GM21360 (cell line): Measurements from ENCODE around the gene SLC27A5.
"Not testable (repeated sequence)": the region's sequence is repeated elsewhere in the genome, so short reads cannot be mapped to it uniquely, and the experiment has no call there.

Experiments used
- ATAC-seq: cut with Tn5 transposase; IDR thresholded peaks from one replicate; pipeline ENCODE4 v1.9.1; 2021; ENCODE audit warnings: mild to moderate bottlenecking, moderate library complexity; ENCODE audit not compliant: unreplicated experiment

The SLC27A5 gene

DNA sequence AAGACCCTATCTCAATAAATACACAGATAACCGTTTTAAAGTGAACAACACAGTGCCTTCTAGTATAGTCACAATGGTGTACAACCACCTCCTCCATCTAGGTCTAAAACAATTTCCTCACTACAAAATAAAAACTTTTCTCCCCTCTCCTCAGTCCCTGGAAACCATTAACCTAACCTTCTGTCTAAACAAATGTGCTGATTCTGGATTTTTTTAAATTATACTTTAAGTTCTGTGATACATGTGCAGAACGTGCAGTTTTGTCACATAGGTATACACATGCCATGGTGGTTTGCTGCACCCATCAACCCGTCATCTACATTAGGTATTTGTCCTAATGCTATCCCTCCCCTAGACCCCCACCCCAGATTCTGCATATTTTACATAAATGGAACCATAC lies 17.6 kb upstream of the SLC27A5 start:
- no peak for ATAC-seq

DNA sequence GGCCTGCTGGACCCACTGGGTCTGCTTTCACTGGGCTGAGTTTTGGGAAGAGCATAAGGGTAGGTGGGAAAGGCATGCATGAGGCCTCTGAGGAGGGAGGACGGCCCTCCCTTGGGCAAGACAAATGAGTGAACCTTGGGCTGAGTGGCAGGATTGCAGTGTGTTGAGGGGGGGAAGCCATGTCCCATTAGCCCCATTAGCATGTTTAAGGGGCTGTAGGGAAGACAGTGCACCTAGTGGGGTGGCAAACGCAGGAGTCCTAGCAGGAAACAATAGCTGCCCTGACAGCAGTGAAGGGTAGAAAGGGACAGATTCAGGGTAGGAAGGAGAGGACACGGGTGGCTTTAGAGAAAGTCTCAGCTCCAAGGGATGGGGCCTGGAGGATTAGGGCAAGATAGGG lies 10.9 kb upstream of the SLC27A5 start:
- ATAC-seq, result no peak

DNA sequence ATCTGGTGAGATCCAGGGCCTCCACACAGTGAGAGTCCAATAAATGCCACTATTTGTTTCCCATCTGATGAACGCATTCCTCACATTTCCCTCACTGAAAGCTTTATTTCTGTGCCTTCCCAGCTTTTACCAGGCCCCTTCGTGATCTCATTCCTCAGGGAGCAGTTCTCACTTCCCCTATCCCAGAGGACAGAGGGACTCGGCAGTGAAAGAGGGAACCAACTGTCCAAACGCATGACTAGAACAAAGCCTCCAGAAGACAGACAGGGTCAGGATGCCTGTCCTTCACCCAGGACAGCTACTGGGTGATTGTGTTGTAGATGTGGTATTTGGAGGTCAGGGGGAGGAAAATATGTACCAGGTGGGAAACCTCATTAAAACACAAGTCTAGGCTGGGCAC lies 9.9 kb upstream of the SLC27A5 start:
- no peak for ATAC-seq

DNA sequence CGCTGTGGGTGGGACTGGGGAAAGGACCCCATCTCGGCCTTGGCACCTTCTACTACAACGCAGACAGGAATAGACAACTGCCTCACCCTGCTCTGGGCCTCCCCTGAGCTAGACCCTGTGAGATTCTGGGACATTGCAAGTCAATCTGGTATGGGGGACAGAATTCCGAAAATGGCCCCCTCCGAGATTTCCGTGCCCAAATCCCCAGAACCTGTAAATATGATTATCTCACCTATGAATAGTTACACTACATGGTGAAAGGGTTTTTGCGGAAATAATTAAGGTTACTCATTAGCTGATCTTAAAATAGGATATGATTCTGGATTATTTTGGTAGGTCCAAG lies 8.4 kb upstream of the SLC27A5 start:
- no peak for ATAC-seq

DNA sequence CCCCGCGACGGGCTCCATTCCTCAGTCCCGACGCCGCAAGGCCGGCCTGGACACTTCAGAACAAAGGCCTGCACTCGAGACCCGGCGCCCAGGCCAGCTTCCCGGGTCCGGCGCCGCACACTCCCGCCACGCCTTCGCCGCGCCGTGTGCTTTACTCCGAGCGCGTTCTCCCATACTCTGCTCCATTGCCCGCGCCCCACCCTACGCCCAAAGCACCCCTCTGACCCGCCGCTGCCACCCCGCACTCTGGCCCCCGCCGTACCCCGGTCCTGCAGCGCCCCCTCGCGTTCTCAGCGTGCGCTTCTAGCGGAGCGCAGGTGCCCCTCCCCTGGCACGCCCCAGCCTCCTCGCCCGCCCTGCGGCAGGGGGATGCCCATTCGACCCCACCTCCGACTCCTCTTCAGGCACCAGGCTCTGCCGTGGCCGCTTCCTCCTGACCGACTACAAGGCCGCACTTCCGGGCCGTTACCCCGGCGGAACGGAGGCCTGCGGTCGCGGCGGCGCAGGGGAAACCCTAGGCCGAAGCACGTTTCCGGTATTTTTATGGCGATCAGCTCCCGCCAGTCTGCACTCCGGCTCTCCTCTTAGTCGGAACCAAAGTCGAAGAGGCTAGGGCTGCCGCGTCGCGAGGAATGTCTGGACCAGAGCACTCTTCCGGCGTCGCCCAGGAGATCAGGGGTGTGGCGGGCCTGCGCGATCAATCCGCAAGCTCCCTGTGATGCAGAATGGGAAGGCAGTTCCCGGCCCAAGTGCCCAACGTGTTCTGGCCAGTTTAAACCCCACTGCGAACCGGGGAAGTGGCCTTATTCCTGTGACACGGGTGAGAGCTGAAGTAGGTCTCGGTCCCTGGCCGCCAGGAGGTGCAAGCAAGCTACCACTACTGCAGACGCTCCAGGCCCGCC lies 7.8 kb upstream of the SLC27A5 start, which contains the start of gene ZBTB45:
Gene ZBTB45, minus strand, starts transcription at position 456 of the 902 bp plus-strand sequence. CDS start 2,137 bp downstream, outside the sequence.
- ATAC-seq, result peak; percentile 62

DNA sequence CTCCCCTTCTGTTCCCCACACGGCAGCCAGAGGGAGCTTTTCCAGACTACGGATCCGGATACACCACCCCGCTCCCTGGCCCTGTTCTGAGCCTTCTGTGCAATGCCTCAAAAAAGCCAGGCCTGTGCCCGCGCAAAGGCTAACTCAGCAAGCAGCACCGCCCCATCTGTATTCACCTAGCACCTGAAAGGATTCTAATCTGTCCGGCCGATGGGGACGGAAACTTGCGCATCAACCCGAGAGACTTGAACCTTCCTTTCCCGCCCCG lies 7.2 kb upstream of the SLC27A5 start:
- ATAC-seq, result peak; percentile 4

DNA sequence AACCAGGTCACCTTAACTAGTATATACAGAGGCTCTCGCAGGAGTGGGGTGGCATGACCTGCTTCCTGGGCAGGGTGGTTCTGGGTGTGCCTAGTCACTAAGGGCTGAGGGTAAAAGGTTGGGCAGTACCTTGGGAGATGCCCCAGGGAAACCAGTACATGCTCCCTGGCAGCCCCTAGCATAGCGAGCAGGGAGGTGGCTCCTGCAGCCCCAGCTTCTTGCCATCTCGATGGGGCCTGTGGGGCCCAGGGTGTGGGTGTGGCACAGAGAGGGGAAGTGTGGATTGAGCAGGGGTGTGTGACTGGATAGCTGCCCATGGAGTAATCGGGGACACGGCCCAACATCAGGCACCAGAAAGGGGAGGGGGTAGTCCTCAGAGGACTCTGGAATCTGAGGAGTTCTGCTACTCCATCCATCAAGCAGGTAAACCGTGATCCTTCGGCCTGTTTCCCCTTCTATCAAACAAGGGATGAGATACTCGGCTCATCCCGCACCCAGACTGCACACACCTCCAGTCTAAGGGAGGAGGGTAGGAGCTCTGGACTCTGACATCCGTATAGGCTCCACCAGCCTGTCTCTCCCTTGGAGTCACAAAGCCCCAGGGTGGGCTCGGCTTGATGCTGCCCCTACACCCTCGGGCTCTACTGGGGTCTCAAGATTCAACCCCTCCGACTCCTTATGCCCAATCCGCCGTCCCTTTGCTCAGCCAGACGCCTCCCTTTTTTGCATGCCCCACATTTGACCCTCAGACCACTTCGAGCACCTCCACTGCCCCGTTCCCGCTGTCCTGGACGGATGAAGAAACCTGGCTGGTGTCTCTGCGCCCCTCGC lies 6.7 kb upstream of the SLC27A5 start:
- ATAC-seq, result no peak

DNA sequence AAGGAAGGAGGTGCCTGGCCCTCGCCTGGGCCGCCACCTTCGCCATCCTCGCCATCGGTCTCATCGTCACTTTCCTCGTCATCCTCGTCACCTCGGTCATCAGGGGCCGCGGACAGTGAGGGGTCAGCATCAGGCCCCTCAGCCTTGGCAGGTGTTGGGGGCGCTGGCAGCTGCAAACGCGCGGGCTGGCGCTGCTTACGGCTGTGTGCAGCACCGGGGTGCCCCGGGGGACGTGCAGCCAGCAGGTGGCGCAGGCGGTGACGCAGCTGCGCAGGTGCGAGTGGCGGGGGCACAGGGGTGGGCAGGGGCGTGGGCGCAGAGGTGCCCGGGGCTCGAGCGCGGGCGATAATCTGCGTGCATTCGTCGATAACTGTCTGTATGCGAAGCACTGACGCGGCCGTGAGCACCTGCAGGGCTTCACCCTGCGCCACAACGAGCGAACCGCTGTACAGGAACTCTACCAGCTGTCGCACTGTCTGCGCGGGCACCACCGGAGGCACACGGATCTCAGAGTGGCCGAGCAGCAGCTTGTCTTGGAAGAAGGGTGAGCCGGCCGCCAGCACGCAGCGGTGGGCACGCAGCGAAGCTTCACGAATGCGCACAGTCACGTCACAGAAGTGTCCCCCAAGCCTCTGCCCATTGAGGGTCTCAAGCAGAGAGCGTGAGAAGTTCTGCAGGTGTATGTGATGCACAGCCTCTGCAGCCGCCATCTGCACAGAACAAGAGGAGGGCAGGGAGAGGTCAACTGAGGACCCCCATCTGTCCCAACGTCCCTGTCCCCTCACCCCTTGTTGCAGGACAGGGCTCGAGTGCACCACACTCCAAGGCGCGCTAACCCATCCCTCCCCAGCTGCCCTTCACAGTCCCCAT lies 5.4 kb upstream of the SLC27A5 start:
- ATAC-seq, result no peak

DNA sequence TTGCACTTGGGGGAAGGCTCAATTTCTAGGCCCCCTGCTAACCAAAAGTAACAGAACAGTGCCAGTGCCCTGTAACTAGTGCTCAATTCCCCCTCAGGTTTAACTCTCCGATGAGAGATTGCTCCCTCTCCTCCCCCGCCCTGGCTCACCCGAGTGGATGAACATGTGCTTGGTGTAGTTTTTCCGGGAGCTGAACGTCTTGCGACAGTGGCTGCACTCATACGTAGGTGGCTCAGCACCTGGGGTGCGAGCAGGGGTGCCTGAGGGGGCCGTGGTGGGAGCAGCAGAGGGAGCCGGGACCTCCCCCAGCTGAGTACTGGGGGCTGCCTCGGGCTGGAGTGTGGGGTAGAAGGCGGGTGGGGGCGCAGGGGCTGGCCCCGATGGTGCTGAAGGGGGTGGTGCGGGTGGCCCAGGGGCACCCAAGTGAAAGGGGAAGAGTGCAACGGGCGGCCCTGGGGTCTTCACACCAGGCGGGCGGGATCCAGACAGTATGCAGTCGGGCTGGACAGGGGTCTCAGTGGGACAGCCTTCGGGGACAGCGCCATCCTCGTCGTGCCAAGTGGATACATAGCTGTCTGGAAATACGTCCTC lies 4.5 kb upstream of the SLC27A5 start:
- ATAC-seq, result no peak

DNA sequence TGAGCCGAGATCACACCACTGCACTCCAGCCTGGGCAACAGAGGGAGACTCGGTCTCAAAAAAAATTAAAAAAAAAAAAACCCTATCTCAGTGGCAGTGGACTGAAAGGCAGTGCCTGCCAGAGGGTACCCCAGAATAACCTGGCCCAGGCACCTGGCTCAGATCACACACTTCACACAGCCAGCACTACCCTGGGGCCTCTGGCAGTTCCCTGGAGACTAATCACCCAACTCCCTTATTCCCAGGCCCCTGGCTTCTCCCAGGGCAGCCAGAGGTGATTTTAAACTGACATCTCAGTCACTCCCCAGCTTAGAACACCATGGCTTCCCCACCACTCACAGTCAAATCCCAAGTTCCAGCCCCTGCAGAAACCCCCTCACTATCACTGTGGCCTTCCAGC lies 3.5 kb upstream of the SLC27A5 start:
- ATAC-seq, result no peak

DNA sequence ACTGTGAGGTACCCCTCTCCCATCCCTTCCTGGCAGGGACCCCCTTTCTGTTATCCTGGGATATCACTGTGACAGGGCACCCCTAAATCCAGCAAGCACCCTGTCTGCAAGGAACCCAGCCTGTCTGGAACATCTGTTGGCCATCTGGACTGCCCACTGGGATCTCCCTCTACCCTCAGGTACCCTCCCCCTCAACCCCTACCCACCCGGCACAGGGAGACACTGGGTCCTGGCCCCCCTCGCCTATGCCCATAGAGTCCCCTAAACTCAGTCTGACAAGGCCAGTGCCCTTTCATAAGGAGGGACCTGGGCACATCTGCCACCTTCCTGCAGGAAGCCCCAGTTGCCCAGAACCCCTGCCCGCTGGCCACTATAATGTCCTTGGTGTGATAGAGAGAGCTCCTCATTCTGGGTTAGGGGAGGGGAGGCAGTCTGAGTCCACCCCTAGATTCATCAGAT lies 2.8 kb upstream of the SLC27A5 start:
- no peak for ATAC-seq

DNA sequence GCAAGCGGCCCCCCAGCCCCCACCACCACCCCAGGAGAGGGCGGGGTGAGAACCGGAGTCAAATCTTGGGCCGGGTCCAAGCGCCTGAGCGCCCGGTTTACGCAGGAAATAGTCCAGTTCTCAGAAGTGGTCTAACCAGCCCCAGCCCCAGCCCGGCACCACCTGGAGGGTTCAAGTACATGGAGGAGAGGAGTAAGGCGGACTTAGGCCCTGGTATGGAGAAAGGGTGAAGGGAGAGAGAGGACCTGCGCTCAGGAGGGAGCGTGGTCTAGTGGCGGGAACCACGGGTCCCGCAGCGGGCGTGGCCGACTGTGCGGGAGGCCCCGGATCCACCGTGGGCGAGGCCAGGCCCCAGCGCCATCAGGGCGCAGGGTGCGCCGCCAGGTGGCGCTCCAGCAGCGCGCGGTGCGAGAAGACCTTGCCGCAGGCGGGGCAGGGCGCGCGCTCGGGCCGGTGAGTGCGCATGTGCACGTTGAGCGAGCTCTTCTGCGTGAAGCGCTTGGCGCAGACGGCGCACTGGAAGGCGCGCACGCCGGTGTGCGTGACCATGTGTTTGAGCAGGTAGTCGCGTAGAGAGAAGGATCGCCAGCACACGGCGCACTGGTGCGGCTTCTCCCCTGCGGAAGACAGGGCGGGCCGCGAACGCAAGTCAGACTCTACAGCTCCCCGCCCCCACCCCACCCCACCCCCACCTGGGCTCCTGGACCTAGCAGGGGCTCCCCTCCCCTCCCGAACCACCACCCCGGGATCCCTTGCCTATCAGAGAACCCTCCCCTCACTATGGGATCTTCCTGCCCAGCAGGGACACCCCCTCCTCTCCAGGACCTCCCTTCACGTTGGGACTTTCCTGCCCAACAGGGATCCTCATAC lies 2.1 kb upstream of the SLC27A5 start:
- peak; percentile 65 for ATAC-seq

DNA sequence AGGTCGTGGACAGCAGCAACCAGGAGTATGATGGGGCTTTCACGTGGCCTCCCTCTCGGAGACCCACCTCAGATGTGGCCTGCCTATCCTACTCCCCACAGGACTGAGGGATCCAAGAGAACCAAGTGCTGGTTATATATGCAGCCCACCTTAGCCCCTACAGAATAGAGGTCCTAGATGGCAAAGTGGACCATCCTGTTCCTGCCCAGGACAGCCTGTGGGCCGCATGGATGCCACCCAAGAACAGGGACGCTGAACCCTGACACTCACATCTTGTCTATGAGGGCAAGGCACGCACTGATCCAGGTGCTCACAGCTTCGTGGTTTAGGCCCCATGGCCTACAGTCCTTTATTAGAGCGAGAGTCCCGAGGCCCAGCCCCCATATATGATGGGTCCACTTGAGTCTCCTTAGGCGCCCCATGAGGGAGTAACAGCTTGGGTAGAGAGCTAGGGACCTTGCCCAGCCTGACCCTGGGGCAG lies 1.5 kb upstream of the SLC27A5 start:
- no peak for ATAC-seq

DNA sequence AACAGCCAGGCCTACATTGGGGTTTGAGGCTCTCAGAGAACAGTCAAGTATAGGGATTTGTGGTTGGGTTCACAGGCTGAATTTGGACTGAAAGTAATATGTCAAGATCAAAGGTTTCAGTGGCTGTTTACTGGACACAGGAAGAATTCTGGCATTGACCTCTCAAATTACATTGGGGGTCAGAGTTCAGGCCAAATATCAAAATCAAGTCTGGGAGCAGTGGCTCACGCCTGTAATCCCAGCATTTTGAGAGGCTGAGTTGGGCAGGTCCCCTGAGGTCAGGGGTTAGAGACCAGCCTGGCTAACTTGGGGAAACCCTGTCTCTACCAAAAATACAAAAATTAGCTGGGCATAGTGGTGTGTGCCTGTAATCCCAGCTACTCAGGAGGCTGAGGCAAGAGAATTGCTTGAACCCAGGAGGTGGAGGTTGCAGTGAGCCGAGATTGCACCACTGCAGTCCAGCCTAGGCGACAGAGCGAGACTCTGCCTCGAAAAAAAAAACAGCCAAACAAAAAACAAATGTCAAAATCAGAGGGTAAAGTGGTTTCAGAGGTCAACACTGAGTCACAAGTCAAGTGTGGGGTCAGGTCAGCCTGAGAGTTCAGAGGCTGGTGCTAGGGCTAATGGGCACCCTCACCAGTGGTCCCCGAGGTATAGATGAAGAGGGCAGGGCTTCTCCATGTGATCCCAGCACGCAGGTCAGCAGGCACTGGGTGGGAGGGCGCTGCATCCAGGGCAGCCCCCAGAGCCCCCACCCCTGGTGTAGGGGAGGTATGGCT lies 1.5 kb downstream of the SLC27A5 start:
- no peak for ATAC-seq

DNA sequence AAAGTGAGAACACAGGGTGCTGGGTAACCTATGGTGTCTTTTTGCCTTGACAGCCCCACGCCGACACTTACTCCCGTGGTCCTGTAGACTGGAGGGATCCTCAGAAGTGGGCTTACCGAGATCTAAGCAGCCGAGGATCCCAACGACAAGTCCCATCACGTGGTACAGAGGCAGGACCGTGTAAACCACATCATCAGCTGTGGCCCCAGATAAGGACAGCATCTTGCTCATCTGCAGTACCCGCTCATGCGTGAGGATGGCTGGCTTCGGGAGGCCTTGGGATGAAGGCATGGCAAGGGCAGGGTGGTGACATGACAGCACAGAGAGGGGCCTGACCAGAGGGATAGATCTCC lies 2.1 kb downstream of the SLC27A5 start:
- no peak for ATAC-seq

DNA sequence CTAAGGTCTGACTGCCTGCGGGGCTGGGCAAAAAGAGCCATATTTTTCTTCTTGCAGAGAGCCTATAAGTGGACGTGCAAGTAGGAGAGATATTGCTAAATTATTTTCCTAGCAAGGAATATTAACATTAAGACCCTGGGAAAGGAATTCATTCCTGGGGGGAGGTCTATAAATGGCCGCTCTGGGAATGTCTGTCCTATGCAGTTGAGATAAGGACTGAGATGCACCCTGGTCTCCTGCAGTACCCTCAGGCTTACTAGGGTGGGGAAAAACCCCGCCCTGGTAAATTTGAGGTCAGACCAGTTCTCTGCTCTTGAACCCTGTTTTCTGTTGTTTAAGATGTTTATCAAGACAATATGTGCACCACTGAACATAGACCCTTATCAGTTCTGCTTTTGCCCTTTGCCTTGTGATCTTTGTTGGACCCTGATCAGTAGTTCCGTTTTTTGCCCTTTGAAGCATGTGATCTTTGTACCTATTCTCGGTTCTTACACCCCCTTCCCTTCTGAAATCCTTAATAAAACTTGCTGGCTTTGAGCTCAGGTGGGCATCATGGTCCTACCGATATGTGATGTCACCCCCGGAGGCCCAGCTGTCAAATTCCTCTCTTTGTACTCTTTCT lies 4.1 kb downstream of the SLC27A5 start:
- not testable (repeated sequence) for ATAC-seq

DNA sequence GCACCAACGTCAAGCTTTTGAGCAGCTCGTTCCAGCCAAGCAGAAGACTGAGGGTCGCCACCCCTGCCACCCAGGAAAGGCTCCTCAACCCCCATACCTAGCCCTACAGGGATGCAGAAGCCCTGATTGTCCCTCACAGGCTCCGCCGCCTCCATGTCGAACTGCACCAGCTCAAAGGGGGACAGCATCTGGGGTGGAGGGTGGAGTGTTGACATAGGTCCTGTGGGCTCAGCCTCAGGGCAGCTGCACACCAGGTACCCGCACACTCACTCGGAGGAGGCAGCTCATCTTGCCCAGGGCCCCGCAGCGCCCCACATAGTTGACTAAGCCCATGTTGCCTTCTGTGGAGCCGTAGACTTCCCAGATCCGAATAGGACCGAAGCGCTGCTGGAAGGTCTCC lies 11.6 kb downstream of the SLC27A5 start:
- no peak for ATAC-seq
